H1 (cell line): Measurements from ENCODE around the gene TWIST1. TPM values are rescaled to one million over a fixed set of nuclear protein-coding genes. Genes with fewer than 3 reads are reported as not detected.

ENCODE experiments used
- ASH2L ChIP-seq: fragments of 200-600, 300-600 bp; sonication (generic); IDR thresholded peaks from one replicate; pipeline ENCODE4 v1.7.1; 2017; ENCODE audit warnings: low read length
- BACH1 ChIP-seq: IDR thresholded peaks from 2 replicates; pipeline ENCODE4 v1.6.1; 2012; ENCODE audit warnings: low read length, improper control_type of control experiment
- CTBP2 ChIP-seq: IDR thresholded peaks from 2 replicates; pipeline ENCODE4 v1.7.0; 2011; ENCODE audit warnings: borderline replicate concordance, mild to moderate bottlenecking, moderate library complexity, mixed read lengths, low read length; ENCODE audit not compliant: insufficient read depth, insufficient read length
- EP300 ChIP-seq, 2 experiments: IDR thresholded peaks; 1 replicate in 1 of 2; 2 replicates in 1 of 2; pipeline ENCODE4 v1.6.1; 2011 to 2012; ENCODE audit warnings: low read depth in 2 of 2, low read length in 2 of 2, mild to moderate bottlenecking in 2 of 2, borderline replicate concordance in 1 of 2, inconsistent platforms in 1 of 2, moderate library complexity in 1 of 2
- EZH2 ChIP-seq: fragments of 200-600 bp; sonication (generic); IDR thresholded peaks from 2 replicates; pipeline ENCODE4 v1.7.1; 2012; ENCODE audit warnings: low read depth, mild to moderate bottlenecking, moderate library complexity, low read length, inconsistent platforms; ENCODE audit not compliant: severe bottlenecking
- NRF1 ChIP-seq: IDR thresholded peaks from 2 replicates; pipeline ENCODE4 v1.6.1; 2011; ENCODE audit warnings: mild to moderate bottlenecking, low read depth, low read length, improper control_type of control experiment
- RAD21 ChIP-seq, 2 experiments: IDR thresholded peaks in 1 of 2; conservative IDR thresholded peaks in 1 of 2; 2 replicates each; pipeline ENCODE4 v1.6.1; 2011; ENCODE audit warnings: low read depth in 2 of 2, low read length in 2 of 2, improper control_type of control experiment in 1 of 2, inconsistent platforms in 1 of 2, mild to moderate bottlenecking in 1 of 2, moderate library complexity in 1 of 2
- RNF2 ChIP-seq: fragments of 200-900, 300-1000 bp; sonication (generic); IDR thresholded peaks from 2 replicates; pipeline ENCODE4 v1.7.1; 2016; ENCODE audit warnings: borderline replicate concordance, low read depth, mild to moderate bottlenecking, antibody characterized with exemption, low read length; ENCODE audit not compliant: poor library complexity, severe bottlenecking; ENCODE audit errors: missing control alignments
- SIX5 ChIP-seq: IDR thresholded peaks from 2 replicates; pipeline ENCODE4 v1.6.1; 2011; ENCODE audit warnings: mild to moderate bottlenecking, low read depth, low read length
- SP2 ChIP-seq: IDR thresholded peaks from 2 replicates; pipeline ENCODE4 v1.6.1; 2012; ENCODE audit warnings: mild to moderate bottlenecking, low read length, inconsistent platforms
- SUZ12 ChIP-seq: fragments of 200-600 bp; sonication (generic); IDR thresholded peaks from 2 replicates; pipeline ENCODE4 v1.6.1; 2012; ENCODE audit warnings: mild to moderate bottlenecking, inconsistent platforms, low read length, moderate library complexity, mixed read lengths
- TAF1 ChIP-seq: IDR thresholded peaks from 2 replicates; pipeline ENCODE4 v1.6.1; 2011; ENCODE audit warnings: mild to moderate bottlenecking, low read depth, low read length
- polyA plus RNA-seq, 7 experiments: library from polyadenylated mRNA; depleted of rRNA in 3 of 7; stranded (reverse) in 5 of 7; unstranded in 2 of 7; fragments of >200 nt in 5 of 7; fragments of 200-250 nt in 2 of 7; gene quantifications; 1 replicate in 5 of 7; 2 replicates in 1 of 7; 4 replicates in 1 of 7; pipeline versions ENCODE4 v1.2.1 to v1.2.3, GENCODE V29; 2011 to 2013; ENCODE audit warnings: missing spikeins in 2 of 7, mixed read lengths in 2 of 7
- total RNA-seq: library from RNA; stranded (reverse); fragmentation: NEBNext Ultra II Directional; extraction: Animal tissue kit (Norgen Biotek cat#: 25700); gene quantifications from 2 replicates; pipeline ENCODE4 v1.2.1, GENCODE V29; 2021
- TF ChIP-seq, protein P1 (sequence below): IDR thresholded peaks from 2 replicates; pipeline ENCODE4 v1.6.1; 2012; ENCODE audit warnings: low read length, inconsistent platforms
- TF ChIP-seq, protein P2 (sequence below): IDR thresholded peaks from 2 replicates; pipeline ENCODE4 v1.6.1; 2011; ENCODE audit warnings: low read depth, mild to moderate bottlenecking, low read length; ENCODE audit not compliant: insufficient read depth

The TWIST1 gene
- total and polyA plus RNA-seq, 2 of the 8 experiments (the other 6 are each of a cell fraction or from before 2014, with no cell fraction given), result 0.29 to 0.52 TPM

DNA sequence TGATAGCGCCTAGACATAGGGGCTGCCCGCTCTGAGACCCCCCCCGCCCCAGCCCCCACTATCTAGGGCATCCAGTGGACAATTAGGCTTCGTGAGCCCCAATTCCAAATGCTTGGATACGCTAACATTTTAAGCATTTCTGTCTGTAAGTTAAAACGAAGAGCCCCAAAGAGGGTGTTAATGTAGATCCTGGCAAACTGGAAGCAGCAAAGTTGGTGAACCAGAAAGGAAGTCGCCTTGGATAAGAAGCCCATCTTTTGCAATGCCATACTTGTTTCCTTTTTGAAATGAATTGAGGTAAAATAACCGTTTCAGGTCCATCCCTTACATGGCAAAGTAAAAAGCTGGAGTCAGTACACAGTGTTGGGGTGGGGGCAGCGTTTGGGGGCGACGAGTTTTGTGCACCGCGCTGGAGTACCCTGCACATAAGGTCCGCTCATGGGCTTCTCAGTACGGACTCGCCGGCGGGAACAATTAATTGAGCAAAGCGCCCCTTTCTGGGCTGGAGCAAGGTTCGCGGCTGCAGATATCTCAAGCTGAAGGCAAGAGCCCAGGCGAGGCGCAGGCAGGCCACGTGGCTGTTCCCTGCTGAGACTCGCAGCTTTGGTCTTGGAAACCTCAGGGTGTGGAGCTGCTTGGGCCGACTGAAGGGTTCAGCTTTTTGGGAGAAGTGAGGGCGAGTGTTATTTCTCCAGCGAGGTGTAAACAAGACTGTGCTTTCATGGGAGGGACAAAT, 1.4 kb upstream of the TWIST1 start (continued):
- TF ChIP-seq EP300 (IDR thresholded peaks at IDR 0.05; ENCODE audit: borderline replicate concordance in 1 of 2, low read depth in 2 of 2, low read length in 2 of 2), result no peak
- TF ChIP-seq RAD21 (IDR thresholded peaks at IDR 0.05 in 1 of 2, conservative IDR thresholded peaks at IDR 0.05 in 1 of 2; ENCODE audit: low read depth in 2 of 2, low read length in 2 of 2), result no peak
- peak; percentile 65 for TF ChIP-seq CTBP2
- no peak for TF ChIP-seq TAF1
- TF ChIP-seq, protein P1, sequence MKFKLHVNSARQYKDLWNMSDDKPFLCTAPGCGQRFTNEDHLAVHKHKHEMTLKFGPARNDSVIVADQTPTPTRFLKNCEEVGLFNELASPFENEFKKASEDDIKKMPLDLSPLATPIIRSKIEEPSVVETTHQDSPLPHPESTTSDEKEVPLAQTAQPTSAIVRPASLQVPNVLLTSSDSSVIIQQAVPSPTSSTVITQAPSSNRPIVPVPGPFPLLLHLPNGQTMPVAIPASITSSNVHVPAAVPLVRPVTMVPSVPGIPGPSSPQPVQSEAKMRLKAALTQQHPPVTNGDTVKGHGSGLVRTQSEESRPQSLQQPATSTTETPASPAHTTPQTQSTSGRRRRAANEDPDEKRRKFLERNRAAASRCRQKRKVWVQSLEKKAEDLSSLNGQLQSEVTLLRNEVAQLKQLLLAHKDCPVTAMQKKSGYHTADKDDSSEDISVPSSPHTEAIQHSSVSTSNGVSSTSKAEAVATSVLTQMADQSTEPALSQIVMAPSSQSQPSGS, result no peak
- TF ChIP-seq, protein P2, sequence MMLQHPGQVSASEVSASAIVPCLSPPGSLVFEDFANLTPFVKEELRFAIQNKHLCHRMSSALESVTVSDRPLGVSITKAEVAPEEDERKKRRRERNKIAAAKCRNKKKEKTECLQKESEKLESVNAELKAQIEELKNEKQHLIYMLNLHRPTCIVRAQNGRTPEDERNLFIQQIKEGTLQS, result no peak
- TF ChIP-seq EZH2, result peak; percentile 65
- no peak for TF ChIP-seq BACH1
- TF ChIP-seq ASH2L, result peak; percentile 62
- TF ChIP-seq SUZ12, result peak; percentile 67
- no peak for TF ChIP-seq NRF1
- no peak for TF ChIP-seq SIX5
- TF ChIP-seq RNF2, result peak; percentile 52
- TF ChIP-seq SP2, result no peak
